GM23338 (cell line): ENCODE results near the gene POLE4.

Experiments
- POLR2AphosphoS5 ChIP-seq: IDR thresholded peaks from 2 replicates; pipeline ENCODE4 v1.6.1; 2016; ENCODE audit warnings: antibody characterized with exemption, low read depth
- TF ChIP-seq, protein P1 (sequence below), 2 experiments: fragments of 200-600 bp in 1 of 2; sonication (generic) in 1 of 2; conservative IDR thresholded peaks; 2 replicates each; pipeline versions ENCODE4 v1.5.1 to v1.6.1; 2016 to 2017; ENCODE audit warnings: antibody characterized with exemption in 2 of 2, low read depth in 2 of 2, mild to moderate bottlenecking in 2 of 2, moderate library complexity in 1 of 2
- TF ChIP-seq, protein P2 (sequence below): IDR thresholded peaks from one replicate; pipeline ENCODE4 v1.6.1; 2018; ENCODE audit warnings: antibody characterized with exemption; ENCODE audit not compliant: unreplicated experiment

DNA sequence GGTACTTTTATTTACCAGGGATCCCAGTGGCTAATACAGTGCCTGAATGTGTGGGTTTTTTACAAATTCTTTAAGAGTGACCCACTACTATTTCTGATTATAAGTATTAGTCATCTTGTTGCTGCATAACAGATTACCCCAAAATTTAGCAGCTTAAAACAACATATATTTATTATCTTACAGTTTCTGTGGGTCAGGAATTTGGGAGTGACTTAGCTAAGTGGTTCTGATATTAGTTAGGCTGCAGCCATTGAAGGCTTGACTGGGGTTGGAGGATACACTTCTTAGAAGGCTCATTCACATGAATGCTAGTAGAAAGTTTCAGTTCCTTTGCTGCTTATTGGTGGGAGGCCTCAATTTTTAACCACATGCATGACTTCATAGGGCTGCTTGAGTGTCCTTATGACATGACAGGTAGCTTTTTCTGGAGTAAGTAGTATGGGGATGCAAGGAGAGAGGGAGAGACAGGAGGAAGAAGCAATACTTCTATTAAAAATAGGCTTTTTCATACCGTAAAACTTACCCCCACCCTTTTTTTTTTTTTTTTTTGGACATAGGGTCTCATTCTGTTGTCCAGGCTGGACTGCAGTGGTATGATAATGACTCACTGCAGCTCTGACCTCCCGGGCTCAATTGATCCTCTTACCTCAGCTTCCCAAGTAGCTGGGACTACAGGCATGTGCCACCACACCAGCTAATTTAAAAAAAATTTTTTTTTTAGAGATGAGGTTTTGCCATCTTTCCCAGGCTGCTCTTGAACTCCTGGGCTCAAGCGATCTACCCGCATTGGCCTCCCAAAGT, 13.3 kb upstream of the POLE4 start:
- TF ChIP-seq POLR2AphosphoS5: no peak
- TF ChIP-seq, protein P1, sequence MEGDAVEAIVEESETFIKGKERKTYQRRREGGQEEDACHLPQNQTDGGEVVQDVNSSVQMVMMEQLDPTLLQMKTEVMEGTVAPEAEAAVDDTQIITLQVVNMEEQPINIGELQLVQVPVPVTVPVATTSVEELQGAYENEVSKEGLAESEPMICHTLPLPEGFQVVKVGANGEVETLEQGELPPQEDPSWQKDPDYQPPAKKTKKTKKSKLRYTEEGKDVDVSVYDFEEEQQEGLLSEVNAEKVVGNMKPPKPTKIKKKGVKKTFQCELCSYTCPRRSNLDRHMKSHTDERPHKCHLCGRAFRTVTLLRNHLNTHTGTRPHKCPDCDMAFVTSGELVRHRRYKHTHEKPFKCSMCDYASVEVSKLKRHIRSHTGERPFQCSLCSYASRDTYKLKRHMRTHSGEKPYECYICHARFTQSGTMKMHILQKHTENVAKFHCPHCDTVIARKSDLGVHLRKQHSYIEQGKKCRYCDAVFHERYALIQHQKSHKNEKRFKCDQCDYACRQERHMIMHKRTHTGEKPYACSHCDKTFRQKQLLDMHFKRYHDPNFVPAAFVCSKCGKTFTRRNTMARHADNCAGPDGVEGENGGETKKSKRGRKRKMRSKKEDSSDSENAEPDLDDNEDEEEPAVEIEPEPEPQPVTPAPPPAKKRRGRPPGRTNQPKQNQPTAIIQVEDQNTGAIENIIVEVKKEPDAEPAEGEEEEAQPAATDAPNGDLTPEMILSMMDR (conservative IDR thresholded peaks at IDR 0.05; ENCODE audit: low read depth in 2 of 2): no peak
- TF ChIP-seq, protein P2, sequence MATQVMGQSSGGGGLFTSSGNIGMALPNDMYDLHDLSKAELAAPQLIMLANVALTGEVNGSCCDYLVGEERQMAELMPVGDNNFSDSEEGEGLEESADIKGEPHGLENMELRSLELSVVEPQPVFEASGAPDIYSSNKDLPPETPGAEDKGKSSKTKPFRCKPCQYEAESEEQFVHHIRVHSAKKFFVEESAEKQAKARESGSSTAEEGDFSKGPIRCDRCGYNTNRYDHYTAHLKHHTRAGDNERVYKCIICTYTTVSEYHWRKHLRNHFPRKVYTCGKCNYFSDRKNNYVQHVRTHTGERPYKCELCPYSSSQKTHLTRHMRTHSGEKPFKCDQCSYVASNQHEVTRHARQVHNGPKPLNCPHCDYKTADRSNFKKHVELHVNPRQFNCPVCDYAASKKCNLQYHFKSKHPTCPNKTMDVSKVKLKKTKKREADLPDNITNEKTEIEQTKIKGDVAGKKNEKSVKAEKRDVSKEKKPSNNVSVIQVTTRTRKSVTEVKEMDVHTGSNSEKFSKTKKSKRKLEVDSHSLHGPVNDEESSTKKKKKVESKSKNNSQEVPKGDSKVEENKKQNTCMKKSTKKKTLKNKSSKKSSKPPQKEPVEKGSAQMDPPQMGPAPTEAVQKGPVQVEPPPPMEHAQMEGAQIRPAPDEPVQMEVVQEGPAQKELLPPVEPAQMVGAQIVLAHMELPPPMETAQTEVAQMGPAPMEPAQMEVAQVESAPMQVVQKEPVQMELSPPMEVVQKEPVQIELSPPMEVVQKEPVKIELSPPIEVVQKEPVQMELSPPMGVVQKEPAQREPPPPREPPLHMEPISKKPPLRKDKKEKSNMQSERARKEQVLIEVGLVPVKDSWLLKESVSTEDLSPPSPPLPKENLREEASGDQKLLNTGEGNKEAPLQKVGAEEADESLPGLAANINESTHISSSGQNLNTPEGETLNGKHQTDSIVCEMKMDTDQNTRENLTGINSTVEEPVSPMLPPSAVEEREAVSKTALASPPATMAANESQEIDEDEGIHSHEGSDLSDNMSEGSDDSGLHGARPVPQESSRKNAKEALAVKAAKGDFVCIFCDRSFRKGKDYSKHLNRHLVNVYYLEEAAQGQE: no peak
